Measurements from ENCODE around the gene DTD1. TPM values are rescaled to one million over a fixed set of nuclear protein-coding genes. Genes with fewer than 3 reads are reported as not detected.

Gene DTD1
- total RNA-seq, 1 donor from 2014 or later: 12.2 TPM

DNA sequence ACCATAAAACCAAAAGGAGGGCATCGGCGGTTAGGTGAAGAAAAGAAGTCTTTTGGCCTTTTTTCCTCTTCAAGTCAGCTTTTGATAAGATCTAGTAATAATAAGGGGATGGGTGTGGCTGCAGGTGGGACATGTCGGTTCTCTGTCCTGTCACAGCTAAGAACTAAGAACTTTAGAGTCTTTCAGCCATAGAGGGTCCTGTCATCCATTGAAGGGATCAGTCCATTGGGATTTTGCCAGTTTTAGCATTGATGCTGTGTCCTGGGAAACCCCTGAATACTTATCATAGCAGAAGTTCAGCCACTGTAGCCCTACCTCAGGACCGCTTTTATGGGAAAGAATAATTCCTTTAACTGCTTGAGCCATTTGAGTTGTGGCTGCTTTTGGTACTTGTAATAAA lies 207.5 kb downstream of the DTD1 start:
- DNase-seq (ENCODE audit: low spot score): no peak

- DNase-seq (ENCODE audit: low spot score): no peak
These were observed 208.5 kb downstream of the DTD1 start for GRCh38 chr20:18796282-18796833.

DNA sequence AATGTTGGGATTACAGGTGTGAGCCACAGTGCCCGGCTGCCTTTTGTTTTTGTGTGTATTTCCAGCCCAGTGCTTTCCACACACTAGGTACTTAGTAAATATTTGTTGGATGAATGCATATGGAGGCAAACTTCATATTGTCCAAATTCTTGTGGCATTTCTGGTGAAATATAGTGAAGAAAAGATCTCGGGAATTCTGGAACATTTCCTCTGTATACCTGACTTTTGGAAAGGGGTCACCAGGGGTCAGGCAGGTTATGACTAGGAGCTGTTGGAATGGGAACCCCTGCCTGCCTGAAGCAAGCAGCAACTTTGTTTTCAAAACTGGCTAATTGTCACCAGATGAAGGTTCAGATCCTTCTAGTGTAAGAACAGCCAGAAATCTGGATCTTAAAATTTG lies 213.7 kb downstream of the DTD1 start:
- no peak for DNase-seq (ENCODE audit: low spot score)

- no peak for DNase-seq (ENCODE audit: low spot score)
These were observed 214.3 kb downstream of the DTD1 start for GRCh38 chr20:18802012-18802634.

GRCh38 chr20:18805881-18806280 lies 218.0 kb downstream of the DTD1 start:
- DNase-seq (ENCODE audit: low spot score): no peak

GRCh38 chr20:18808712-18809111 lies 220.9 kb downstream of the DTD1 start:
- no peak for DNase-seq (ENCODE audit: low spot score)

- no peak for DNase-seq (ENCODE audit: low spot score)
These were observed 223.3 kb downstream of the DTD1 start for GRCh38 chr20:18811186-18811585.

DNA sequence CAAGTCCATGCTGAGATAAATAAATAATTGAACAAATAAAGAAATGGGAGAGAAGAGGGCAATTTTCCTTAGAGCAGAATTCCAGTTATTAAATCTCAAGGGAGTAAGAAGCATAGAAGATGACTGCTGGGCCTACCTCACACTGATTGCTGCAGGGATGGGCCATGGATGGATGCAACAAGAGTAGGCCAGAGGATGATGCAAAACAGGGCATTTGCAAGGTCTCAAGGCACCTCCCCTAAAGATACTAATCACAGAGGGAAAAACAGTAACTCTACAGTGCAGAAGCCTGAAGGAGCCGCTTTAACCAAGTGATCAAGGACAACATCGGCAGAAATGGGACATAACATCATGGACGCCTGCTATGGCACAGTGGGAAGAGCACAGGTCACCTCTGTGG lies 224.1 kb downstream of the DTD1 start:
- DNase-seq (ENCODE audit: low spot score): no peak

- no peak for DNase-seq (ENCODE audit: low spot score)
These were observed 225.6 kb downstream of the DTD1 start, which contains the start of gene SCP2D1 for GRCh38 chr20:18813483-18813882. SCP2D1 (plus strand) TSS chr20:18813783; CDS start chr20:18813816, 33 bp downstream.

DNA sequence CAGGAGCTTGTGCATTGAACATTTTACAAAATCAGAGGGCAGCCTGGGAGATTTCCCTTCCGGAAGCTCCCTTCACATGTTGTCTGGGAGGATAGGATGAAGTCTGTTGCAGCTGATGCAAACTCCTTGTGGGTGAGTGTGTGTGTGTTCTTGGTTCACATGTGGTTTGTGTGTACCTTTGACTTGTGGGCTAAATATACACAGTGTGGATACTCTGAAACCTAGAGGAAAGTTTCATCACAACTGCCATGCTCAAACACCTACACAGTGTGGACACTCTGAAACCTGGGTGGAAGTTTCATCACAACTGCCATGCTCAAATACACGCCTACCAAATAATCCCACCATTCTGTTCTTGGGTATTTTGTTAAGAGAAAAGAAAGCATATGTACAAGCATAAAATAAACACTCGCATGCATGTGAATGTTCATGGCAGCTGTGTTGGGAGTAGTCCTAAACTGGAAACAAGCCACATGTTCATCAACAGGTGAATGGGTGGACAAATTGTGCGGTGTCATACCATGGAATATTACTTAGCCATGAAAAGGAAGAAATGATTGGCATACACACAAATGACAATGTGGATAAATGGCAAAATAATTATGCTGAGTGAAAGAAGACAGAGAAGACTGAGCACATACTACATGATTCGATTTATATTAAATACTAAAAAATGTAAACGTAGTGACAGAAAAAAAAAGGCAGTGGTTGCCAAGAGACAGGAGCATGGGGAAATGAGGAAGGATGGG lies 227.5 kb downstream of the DTD1 start:
- no peak for DNase-seq (ENCODE audit: low spot score)

Other genes with a start within 250 kb of the DTD1 start
- gene DZANK1, start 121.0 kb upstream of the DTD1 start, total RNA-seq: 3.3 TPM
- 6.2 TPM for gene POLR3F, start 120.7 kb upstream of the DTD1 start, total RNA-seq
- 20.2 TPM for gene RBBP9, start 90.8 kb upstream of the DTD1 start, total RNA-seq
- gene SEC23B, start 80.1 kb upstream of the DTD1 start, total RNA-seq: 69.3 TPM
- 65.2 TPM for gene SMIM26, start 20.6 kb upstream of the DTD1 start, total RNA-seq
- not detected for gene SCP2D1, start 225.7 kb downstream of the DTD1 start, total RNA-seq

All from mucosa of gallbladder (tissue), 1 donor.